Brain microvascular endothelial cell (primary cell): ENCODE data around the gene NUDT3.

Source experiments
- DNase-seq: peaks from one replicate; pipeline ENCODE4 v3.0.0-alpha.2; 2020
- H3K27ac ChIP-seq: fragments of 250-450 bp; sonication (Bioruptor Pico); 2 replicates; pipeline ENCODE4 v1.5.1; 2020; ENCODE audit warnings: mild to moderate bottlenecking, moderate library complexity
- H3K27me3 ChIP-seq: fragments of 250-450 bp; sonication (Bioruptor Pico); replicated peaks from 2 replicates; pipeline ENCODE4 v1.5.1; 2020; ENCODE audit warnings: mild to moderate bottlenecking
- H3K36me3 ChIP-seq: fragments of 250-450 bp; sonication (Bioruptor Pico); replicated peaks from 2 replicates; pipeline ENCODE4 v1.5.1; 2020; ENCODE audit warnings: mild to moderate bottlenecking
- H3K4me3 ChIP-seq: 2 replicates; pipeline ENCODE4 v1.5.1; 2011; ENCODE audit warnings: low read depth, mild to moderate bottlenecking, control low read depth, low read length, moderate library complexity
- CTCF ChIP-seq: IDR thresholded peaks from 2 replicates; pipeline ENCODE4 v1.5.1; 2011; ENCODE audit warnings: low read depth, mild to moderate bottlenecking, moderate library complexity, low read length, control low read depth, inconsistent platforms; ENCODE audit errors: missing control alignments
- in situ Hi-C: cut with HindIII; loops from 2 replicates; pipeline ENCODE4 v1.10.0; 2017; ENCODE audit warnings: low sequenced_read_pairs, low pct_ligation_motif_present

Gene NUDT3

GRCh38 chr6:34230653-34231371 is 161.7 kb downstream of the NUDT3 start:
- TF ChIP-seq CTCF: no peak
- no peak overlapping the region for H3K4me3 ChIP-seq
- DNase-seq: no peak
- no peaks in the 10 kb centered on the region for H3K36me3 ChIP-seq
- H3K27me3 ChIP-seq: no peaks in the 10 kb centered on the region
- in situ Hi-C loops: no loop called here
- H3K27ac ChIP-seq: no peak overlapping the region

- no peak for DNase-seq
- Histone ChIP-seq H3K27me3 (no peaks in the 10 kb centered on the region), H3K4me3 (no peak overlapping the region), H3K36me3 (no peaks in the 10 kb centered on the region), H3K27ac (no peak overlapping the region)
- in situ Hi-C loops: no loop called here
- no peak for TF ChIP-seq CTCF
Observed at GRCh38 chr6:34229877-34230276, 162.6 kb downstream of the NUDT3 start.
